GM20431 (cell line): Measurements from ENCODE around the gene MPO.

Source experiments
- in situ Hi-C: fragments of 300-500 bp; cut with MseI, MboI; formaldehyde crosslinking; loops from one replicate; pipeline ENCODE4 v1.15.0; 2020; ENCODE audit warnings: low sequenced_read_pairs; ENCODE audit not compliant: unreplicated experiment

The MPO gene

DNA sequence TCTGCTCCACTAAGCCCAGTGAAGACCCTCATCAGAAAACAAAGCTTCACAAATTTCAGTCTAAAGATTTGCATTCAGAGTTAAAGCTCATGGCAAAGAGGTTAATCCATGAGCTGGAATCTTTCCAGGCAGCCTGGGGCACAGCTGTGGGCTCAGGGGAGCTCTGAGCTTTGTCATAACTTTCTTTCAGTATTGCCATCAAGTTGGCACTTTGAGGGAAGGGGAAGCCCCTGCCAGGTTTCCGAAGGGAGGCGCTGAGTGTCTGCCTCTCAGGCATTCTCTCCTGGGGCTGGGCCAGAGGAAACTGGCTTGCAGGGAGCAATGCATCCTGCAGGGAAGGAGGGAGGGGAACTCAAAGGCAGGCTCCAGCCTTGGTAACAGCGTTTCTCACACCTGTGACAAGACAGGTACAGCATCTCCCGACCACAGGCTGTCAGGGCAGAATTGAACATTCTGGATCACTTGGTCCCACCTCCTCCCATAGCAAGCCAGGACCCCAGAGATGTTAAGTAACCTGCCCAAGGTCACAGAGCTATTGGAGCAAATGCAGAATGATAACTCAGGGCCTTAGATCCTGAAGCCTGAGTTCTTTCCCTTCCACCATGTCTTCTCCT, 38.5 kb downstream of the MPO start:
- in situ Hi-C loops, result no loop called here

GRCh38 chr17:58239987-58240386, 40.7 kb downstream of the MPO start:
- in situ Hi-C loops, result no loop called here

DNA sequence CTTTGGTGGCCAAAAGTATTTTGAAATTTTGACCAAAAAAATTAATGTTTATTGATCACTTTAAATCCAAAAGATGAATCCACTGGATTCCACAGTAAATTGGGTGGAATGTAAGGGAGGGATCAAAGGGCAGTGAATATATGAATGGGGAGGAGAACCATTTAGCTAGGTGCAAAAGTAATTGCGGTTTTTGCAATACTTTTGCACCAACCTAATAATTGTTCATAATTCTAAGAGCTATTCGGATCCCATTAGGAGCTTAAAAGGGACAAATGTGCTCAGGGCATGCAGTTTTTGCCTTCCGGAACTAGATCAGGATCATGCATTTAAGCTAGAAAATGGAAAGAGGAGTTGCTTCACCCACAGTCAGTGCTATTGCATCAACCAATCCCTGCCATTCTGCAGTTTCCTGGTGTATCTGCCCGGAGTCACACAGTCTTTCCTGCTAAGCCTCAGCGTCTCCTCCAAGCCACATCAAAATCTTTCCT, 42.5 kb downstream of the MPO start, which contains the start of gene LPO:
Gene LPO (plus strand): TSS at position 438 of the 488 bp plus-strand sequence. CDS start 4,396 bp downstream, outside the sequence.
- in situ Hi-C loops, result no loop called here

- in situ Hi-C loops, result no loop called here
Observed at GRCh38 chr17:58236394-58236793, 44.3 kb downstream of the MPO start.

DNA sequence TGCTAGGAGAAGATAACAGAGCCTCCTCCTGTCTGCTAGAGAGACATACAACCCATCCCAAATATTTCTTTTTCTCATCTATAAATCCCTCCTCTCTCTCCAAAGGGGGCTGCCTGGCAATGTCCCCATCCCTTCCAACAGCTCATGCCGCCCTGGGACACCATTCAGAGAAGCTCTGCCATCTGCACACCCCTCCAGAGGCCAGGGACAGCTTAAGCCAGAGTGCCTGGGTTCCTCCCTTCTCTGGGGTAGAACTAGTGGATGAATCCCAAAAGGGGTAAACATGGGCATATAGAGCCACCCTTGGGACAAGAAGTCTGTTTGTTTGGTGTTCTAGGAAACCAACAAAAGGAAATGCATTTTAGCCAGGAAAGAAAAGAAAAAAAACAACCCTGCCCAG, 44.9 kb downstream of the MPO start:
- in situ Hi-C loops, result no loop called here

- in situ Hi-C loops, result no loop called here
Observed at GRCh38 chr17:58234512-58234911, 46.2 kb downstream of the MPO start.

DNA sequence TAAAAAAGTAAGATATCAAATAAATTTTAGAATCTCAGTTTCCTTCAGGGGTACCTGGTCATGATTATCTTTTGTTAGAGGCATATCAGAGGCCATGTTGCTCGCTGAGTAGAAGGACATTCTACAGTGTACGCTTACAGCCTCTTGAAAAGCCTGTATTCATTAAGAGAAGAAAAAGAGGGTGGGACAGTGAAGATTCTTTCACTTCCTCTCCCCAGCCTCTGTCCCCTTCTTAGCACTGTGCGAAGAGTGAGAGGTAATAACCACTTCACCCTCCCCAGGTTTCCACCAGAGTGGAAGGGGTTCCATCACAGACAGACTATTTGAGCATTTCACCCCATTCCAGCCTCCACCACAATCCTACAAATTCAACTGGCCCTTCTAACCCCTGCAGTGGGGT, 47.2 kb downstream of the MPO start:
- in situ Hi-C loops, result no loop called here

DNA sequence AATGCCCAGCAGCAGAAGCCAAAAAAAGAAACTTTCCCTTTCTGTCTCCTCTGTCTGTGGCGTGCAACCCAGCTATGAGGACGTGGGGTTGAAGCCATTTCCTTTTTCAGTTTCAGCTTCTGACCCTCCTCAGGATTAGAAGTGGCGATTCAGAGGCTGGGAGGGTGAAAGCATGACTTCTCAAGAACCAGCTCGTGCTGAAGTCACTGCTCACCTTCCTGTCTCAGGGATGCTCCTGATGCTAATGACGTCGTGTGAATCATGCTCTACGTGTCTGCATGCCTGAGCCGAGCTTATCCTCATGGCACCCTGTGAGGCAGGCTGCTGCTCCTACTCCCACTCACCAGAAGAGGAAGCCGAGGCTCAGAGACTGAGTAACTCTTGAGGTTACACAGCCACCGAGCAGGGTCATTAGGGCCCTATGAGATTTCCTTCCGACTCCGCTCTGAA, 48.0 kb downstream of the MPO start:
- in situ Hi-C loops, result no loop called here

DNA sequence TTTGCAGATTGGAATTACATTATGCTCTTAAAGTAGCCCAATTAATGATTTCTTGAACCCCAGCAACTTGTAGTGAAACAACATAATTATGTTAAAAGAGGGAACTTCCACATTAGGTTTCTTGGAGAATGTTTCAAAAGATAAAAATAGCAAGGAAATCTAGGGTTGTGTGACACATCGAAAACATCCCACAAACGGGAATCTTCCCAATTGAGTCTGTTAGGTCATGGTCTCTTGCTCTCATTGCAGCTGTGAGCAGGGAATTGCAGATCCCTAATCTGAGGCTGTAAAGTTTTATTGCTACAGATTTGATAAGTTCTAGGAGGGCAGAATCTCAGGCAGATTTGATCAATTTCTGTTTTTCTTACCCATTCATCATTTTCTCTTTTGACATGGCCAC, 49.1 kb downstream of the MPO start:
- in situ Hi-C loops, result no loop called here

DNA sequence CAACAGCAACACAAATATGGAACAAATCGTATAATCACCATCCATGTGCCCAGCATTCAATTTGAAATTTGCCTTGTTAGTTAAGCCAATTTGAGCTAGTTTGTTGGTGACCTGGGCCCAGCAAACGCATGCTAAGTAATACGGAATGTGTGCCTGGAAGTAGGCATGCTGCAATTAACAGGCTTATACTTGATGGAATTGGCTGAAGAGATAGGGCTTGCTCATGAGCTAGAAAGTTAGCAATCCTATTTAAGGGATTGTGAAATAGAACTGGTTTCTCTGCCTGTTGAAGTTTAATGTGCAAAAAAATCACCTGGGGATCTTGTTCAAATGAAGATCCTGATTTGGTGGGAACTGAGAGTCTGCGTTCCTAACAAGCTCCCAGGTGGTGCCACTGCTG, 50.9 kb downstream of the MPO start:
- in situ Hi-C loops, result no loop called here

DNA sequence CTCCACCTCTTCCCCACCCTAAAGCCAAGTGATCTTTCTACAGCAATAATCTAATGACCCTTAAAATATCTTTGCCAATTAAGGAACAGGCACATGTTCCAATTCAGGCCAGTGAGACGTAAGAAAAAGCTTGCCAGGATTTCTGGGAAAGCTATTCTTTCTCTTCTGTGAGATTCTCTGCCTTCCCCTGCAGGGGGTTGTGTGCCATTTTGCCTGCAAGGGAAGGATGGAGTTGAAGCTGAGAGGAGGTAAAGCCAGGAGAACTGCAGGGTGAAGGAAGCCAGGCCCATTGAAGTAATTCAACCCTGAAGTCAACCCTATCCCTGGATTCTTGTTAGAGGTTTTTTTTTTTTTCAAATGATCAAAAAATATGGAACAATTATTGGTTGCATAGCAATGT, 51.4 kb downstream of the MPO start:
- in situ Hi-C loops, result no loop called here

DNA sequence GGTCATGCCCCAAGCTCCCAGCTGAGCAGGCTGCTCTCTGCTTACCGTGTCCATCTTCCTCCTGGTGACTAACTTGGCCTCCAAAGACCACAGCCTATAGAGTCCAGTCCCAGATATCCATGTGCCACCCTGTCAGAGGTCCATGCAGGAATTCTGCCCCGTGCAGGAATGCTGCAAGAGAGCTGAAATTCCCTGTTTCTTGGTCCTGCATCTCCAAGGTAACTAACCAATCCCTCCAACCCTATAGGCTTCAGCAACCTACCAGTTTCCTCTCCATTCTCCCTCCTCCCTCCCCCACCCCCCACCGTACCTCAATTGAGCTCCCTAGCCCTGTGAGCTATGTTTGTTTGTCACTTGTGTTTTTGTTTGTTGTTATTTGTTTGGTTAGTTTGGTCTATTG, 52.1 kb downstream of the MPO start:
- in situ Hi-C loops, result no loop called here

DNA sequence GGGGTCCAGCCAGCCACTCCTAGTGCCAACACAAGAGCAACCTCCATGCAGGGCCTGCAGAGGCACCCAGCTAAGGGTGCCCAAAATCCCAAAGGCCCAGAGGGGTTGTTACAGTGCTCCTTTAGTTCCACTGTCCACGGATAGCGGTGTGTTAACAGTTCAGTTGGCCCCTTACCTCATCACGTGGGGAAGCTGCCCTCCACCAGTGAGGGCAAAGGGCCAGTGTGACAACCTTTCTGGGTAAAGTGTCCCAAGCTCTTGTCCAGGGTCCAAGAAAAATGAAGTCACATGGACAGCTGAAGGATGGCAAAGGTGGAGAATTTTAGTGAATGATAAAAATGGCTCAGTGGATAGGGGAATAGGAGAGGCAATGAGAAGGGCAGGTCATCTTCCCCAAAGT, 53.0 kb downstream of the MPO start:
- in situ Hi-C loops, result no loop called here

GRCh38 chr17:58224315-58224714, 56.4 kb downstream of the MPO start:
- in situ Hi-C loops, result no loop called here
